H1 (cell line): ENCODE data around the gene GCAT. TPM values are rescaled to one million over a fixed set of nuclear protein-coding genes. Genes with fewer than 3 reads are reported as not detected.

Source experiments
- BCL11A ChIP-seq, 2 experiments: IDR thresholded peaks; one replicate each; pipeline ENCODE4 v1.6.1; 2011; ENCODE audit warnings: low read depth in 2 of 2, low read length in 2 of 2, mild to moderate bottlenecking in 2 of 2
- CHD1 ChIP-seq: IDR thresholded peaks from 2 replicates; pipeline ENCODE4 v1.6.1; 2012; ENCODE audit warnings: low read depth, low read length, improper control_type of control experiment
- EP300 ChIP-seq, 2 experiments: IDR thresholded peaks; 1 replicate in 1 of 2; 2 replicates in 1 of 2; pipeline ENCODE4 v1.6.1; 2011 to 2012; ENCODE audit warnings: low read depth in 2 of 2, low read length in 2 of 2, mild to moderate bottlenecking in 2 of 2, borderline replicate concordance in 1 of 2, inconsistent platforms in 1 of 2, moderate library complexity in 1 of 2
- GABPA ChIP-seq: IDR thresholded peaks from 2 replicates; pipeline ENCODE4 v1.6.1; 2011; ENCODE audit warnings: mild to moderate bottlenecking, low read length, moderate library complexity, borderline replicate concordance; ENCODE audit not compliant: insufficient read depth
- GTF2F1 ChIP-seq: IDR thresholded peaks from 2 replicates; pipeline ENCODE4 v1.6.1; 2012; ENCODE audit warnings: low read depth, low read length, improper control_type of control experiment, borderline replicate concordance
- HDAC2 ChIP-seq, 2 experiments: fragments of 300-600 bp in 1 of 2; sonication (generic) in 1 of 2; IDR thresholded peaks; 2 replicates each; pipeline ENCODE4 v1.6.1; 2011 to 2012; ENCODE audit warnings: low read depth in 2 of 2, low read length in 2 of 2, mild to moderate bottlenecking in 2 of 2, moderate library complexity in 2 of 2, borderline replicate concordance in 1 of 2, inconsistent platforms in 1 of 2
- KDM4A ChIP-seq: IDR thresholded peaks from one replicate; pipeline ENCODE4 v1.7.1; 2012; ENCODE audit warnings: low read depth, mild to moderate bottlenecking, moderate library complexity, low read length, inconsistent platforms; ENCODE audit not compliant: severe bottlenecking
- MAX ChIP-seq: IDR thresholded peaks from 2 replicates; pipeline ENCODE4 v1.6.1; 2012; ENCODE audit warnings: inconsistent platforms
- POLR2AphosphoS5 ChIP-seq: IDR thresholded peaks from 2 replicates; pipeline ENCODE4 v1.6.1; 2011; ENCODE audit warnings: low read depth, low read length
- RBBP5 ChIP-seq: IDR thresholded peaks from 2 replicates; pipeline ENCODE4 v1.7.1; 2012; ENCODE audit warnings: low read depth, mild to moderate bottlenecking, inconsistent platforms, low read length, moderate library complexity, borderline replicate concordance
- RNF2 ChIP-seq: fragments of 200-900, 300-1000 bp; sonication (generic); IDR thresholded peaks from 2 replicates; pipeline ENCODE4 v1.7.1; 2016; ENCODE audit warnings: borderline replicate concordance, low read depth, mild to moderate bottlenecking, antibody characterized with exemption, low read length; ENCODE audit not compliant: poor library complexity, severe bottlenecking; ENCODE audit errors: missing control alignments
- SIX5 ChIP-seq: IDR thresholded peaks from 2 replicates; pipeline ENCODE4 v1.6.1; 2011; ENCODE audit warnings: mild to moderate bottlenecking, low read depth, low read length
- TAF1 ChIP-seq: IDR thresholded peaks from 2 replicates; pipeline ENCODE4 v1.6.1; 2011; ENCODE audit warnings: mild to moderate bottlenecking, low read depth, low read length
- TAF7 ChIP-seq: optimal IDR thresholded peaks from 2 replicates; pipeline ENCODE3; 2011; ENCODE audit warnings: low read depth, mild to moderate bottlenecking, inconsistent platforms, low read length, moderate library complexity, borderline replicate concordance
- TBP ChIP-seq: IDR thresholded peaks from 2 replicates; pipeline ENCODE4 v1.6.1; 2011; ENCODE audit warnings: low read depth, low read length, improper control_type of control experiment
- polyA plus RNA-seq, 7 experiments: library from polyadenylated mRNA; depleted of rRNA in 3 of 7; stranded (reverse) in 5 of 7; unstranded in 2 of 7; fragments of >200 nt in 5 of 7; fragments of 200-250 nt in 2 of 7; gene quantifications; 1 replicate in 5 of 7; 2 replicates in 1 of 7; 4 replicates in 1 of 7; pipeline versions ENCODE4 v1.2.1 to v1.2.3, GENCODE V29; 2011 to 2013; ENCODE audit warnings: missing spikeins in 2 of 7, mixed read lengths in 2 of 7
- total RNA-seq: library from RNA; stranded (reverse); fragmentation: NEBNext Ultra II Directional; extraction: Animal tissue kit (Norgen Biotek cat#: 25700); gene quantifications from 2 replicates; pipeline ENCODE4 v1.2.1, GENCODE V29; 2021

The GCAT gene
- total and polyA plus RNA-seq, 2 of the 8 experiments (the other 6 are each of a cell fraction or from before 2014, with no cell fraction given), result 24.3 to 47.5 TPM

DNA sequence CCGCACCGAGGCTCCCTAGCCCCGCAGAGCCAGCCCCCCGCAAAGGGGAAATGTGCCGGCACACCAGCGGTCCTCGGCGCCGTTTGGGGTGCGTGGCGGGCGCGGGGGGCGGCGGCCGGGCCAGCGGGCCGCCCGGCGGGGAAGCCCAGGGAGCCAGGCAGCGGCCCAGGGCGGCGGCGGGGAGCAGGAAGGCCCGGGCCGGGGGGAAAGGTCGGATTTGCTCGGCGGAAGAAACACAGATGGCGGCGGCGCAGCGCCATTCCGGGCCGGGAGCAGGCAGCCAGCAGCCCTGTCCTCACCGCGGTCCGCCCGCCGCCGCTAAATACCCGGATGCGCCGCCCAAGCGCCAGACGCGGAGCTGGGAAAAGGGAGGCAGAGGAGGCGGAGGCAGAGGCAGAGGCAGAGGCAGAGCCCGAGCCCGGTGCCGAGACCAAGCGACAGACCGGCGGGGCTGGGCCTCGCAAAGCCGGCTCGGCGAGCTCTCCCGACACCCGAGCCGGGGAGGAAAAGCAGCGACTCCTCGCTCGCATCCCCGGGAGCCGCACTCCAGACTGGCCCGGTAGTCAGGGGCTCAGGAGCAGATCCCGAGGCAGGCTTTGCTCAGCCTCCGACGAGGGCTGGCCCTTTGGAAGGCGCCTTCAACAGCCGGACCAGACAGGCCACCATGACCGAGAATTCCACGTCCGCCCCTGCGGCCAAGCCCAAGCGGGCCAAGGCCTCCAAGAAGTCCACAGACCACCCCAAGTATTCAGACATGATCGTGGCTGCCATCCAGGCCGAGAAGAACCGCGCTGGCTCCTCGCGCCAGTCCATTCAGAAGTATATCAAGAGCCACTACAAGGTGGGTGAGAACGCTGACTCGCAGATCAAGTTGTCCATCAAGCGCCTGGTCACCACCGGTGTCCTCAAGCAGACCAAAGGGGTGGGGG, 2.6 kb upstream of the GCAT start (continued):
- TF ChIP-seq RNF2 (no peak), EP300 (IDR thresholded peaks at IDR 0.05; ENCODE audit: borderline replicate concordance in 1 of 2, low read depth in 2 of 2, low read length in 2 of 2) (0 out of 3 replicates have a peak, but pooled peaks of 1 of the 2 experiments have one; percentile 17), TBP (peak; percentile 96), CHD1 (no peak), POLR2AphosphoS5 (peak; percentile 97), BCL11A (IDR thresholded peaks at IDR 0.05; ENCODE audit: low read depth in 2 of 2, low read length in 2 of 2) (no peak), SIX5 (no peak), GTF2F1 (peak; percentile 92), GABPA (no peak), TAF7 (peak; percentile 92), KDM4A (peak; percentile 43), RBBP5 (0 out of 2 replicates have a peak, but pooled peaks have one; percentile 38), HDAC2 (IDR thresholded peaks at IDR 0.05; ENCODE audit: borderline replicate concordance in 1 of 2, low read depth in 2 of 2, low read length in 2 of 2) (no peak), MAX (peak; percentile 63; the same call in 1 of the 2 replicates), TAF1 (peak; percentile 91)
